A549 (cell line): Measurements from ENCODE around the gene ALAS1.

Experiments used
- CHD4 ChIP-seq: fragments of 200-600 bp; sonication (generic); IDR thresholded peaks from 2 replicates; pipeline ENCODE4 v1.6.1; 2016; ENCODE audit warnings: antibody characterized with exemption, mild to moderate bottlenecking, borderline replicate concordance
- CTCF ChIP-seq: fragments of >200 bp; sonication (Bioruptor Twin); formaldehyde crosslinking; IDR thresholded peaks from 3 replicates; pipeline ENCODE4 v1.5.1; 2016
- EHMT2 ChIP-seq: fragments of 200-600 bp; sonication (generic); IDR thresholded peaks from 2 replicates; pipeline ENCODE4 v1.6.1; 2016; ENCODE audit warnings: antibody characterized with exemption, low read depth, mild to moderate bottlenecking, moderate library complexity
- JUN ChIP-seq, 2 experiments: fragments of >200 bp; sonication (Bioruptor Twin); formaldehyde crosslinking; IDR thresholded peaks; 2 replicates in 1 of 2; 3 replicates in 1 of 2; pipeline ENCODE4 v1.6.1; 2016 to 2017
- MAX ChIP-seq: IDR thresholded peaks from 2 replicates; pipeline ENCODE4 v1.6.1; 2012
- PBX3 ChIP-seq: IDR thresholded peaks from 2 replicates; pipeline ENCODE4 v1.6.1; 2012
- POLR2A ChIP-seq: IDR thresholded peaks from 2 replicates; pipeline ENCODE4 v1.6.1; 2012; ENCODE audit warnings: mild to moderate bottlenecking, low read length
- POLR2AphosphoS2 ChIP-seq: conservative IDR thresholded peaks from 2 replicates; pipeline ENCODE4 v1.6.1; 2012; ENCODE audit warnings: low read length, improper control_type of control experiment, inconsistent platforms
- REST ChIP-seq: fragments of 200-600 bp; sonication (generic); IDR thresholded peaks from 2 replicates; pipeline ENCODE4 v1.6.1; 2016; ENCODE audit warnings: antibody characterized with exemption, mild to moderate bottlenecking, moderate library complexity
- SMC3 ChIP-seq: fragments of >200 bp; sonication (Bioruptor Twin); formaldehyde crosslinking; IDR thresholded peaks from 3 replicates; pipeline ENCODE4 v1.6.1; 2018; ENCODE audit warnings: inconsistent platforms
- TFCP2L1 ChIP-seq: fragments of 250-450 bp; sonication (Bioruptor Pico); IDR thresholded peaks from 2 replicates; pipeline ENCODE4 v1.5.0; 2021; ENCODE audit warnings: mild to moderate bottlenecking
- TP53 ChIP-seq: fragments of 250-450 bp; sonication (Bioruptor Pico); IDR thresholded peaks from 2 replicates; pipeline ENCODE4 v1.5.0; 2021; ENCODE audit warnings: mild to moderate bottlenecking, moderate library complexity
- ZFP36 ChIP-seq: fragments of 450-650 bp; IDR thresholded peaks from 2 replicates; pipeline ENCODE4 v1.6.1; 2014; ENCODE audit warnings: borderline replicate concordance; ENCODE audit not compliant: partially characterized antibody

- TF ChIP-seq CTCF (no peak), EHMT2 (no peak), POLR2A (no peak), PBX3 (no peak), ZFP36 (no peak), CHD4 (no peak), TP53 (CRISPR knock-in tag) (no peak), SMC3 (no peak), REST (no peak), JUN (IDR thresholded peaks at IDR 0.05) (no peak), POLR2AphosphoS2 (no peak), TFCP2L1 (CRISPR knock-in tag) (no peak), MAX (no peak)
Measured at GRCh38 chr3:52213005-52213404, 15.0 kb downstream of the ALAS1 start.
